Spinal cord (tissue), 10 donors: ENCODE data around the gene PRDM16. TPM values are rescaled to one million over a fixed set of nuclear protein-coding genes. Genes with fewer than 3 reads are reported as not detected.

Source experiments
- DNase-seq, 6 donors: peaks; one replicate each; pipeline versions ENCODE4 v3.0.0 to v3.0.0-alpha.2; 2013 to 2015; ENCODE audit warnings: low spot score in 6 of 6, low read depth in 4 of 6
- H3K27ac ChIP-seq: one replicate; pipeline ENCODE4 v1.5.1; 2013; ENCODE audit warnings: low read depth, low read length, control low read depth
- H3K27me3 ChIP-seq: one replicate; pipeline ENCODE4 v1.6.1; 2013; ENCODE audit warnings: low read length; ENCODE audit not compliant: control insufficient read depth, insufficient read depth
- H3K36me3 ChIP-seq: one replicate; pipeline ENCODE4 v1.6.1; 2013; ENCODE audit warnings: low read length; ENCODE audit not compliant: control insufficient read depth, insufficient read depth
- H3K4me1 ChIP-seq: one replicate; pipeline ENCODE4 v1.6.1; 2013; ENCODE audit warnings: low read length; ENCODE audit not compliant: control insufficient read depth, insufficient read depth
- H3K4me3 ChIP-seq: one replicate; pipeline ENCODE4 v1.5.1; 2013; ENCODE audit warnings: low read depth, low read length, control low read depth
- H3K9me3 ChIP-seq: one replicate; pipeline ENCODE4 v1.6.1; 2013; ENCODE audit warnings: low read length; ENCODE audit not compliant: control insufficient read depth, insufficient read depth
- WGBS: methylation state at CpG from one replicate; pipeline ENCODE4 v1.1.5; 2013; ENCODE audit warnings: missing lambda C conversion rate; ENCODE audit not compliant: insufficient coverage; 5-methylcytosine and 5-hydroxymethylcytosine counted together
- polyA plus RNA-seq, 2 donors: library from polyadenylated mRNA; unstranded; fragments of 120-200 nt; gene quantifications; one replicate each; pipeline ENCODE4 v1.2.1, GENCODE V29; 2013; ENCODE audit not compliant: insufficient read length in 2 of 2
- total RNA-seq, 2 donors: library from RNA; depleted of rRNA in 1 of 2; stranded (reverse); fragments of 120-200 nt in 1 of 2; fragments of >200 nt in 1 of 2; gene quantifications; one replicate each; pipeline versions ENCODE4 v1.2.3 to v1.2.4, GENCODE V29; 2013 to 2014
- donor health status: healthy.

Gene PRDM16
- total and polyA plus RNA-seq, 4 donors: 6.1 to 8.3 (median 7.3) TPM

- Histone ChIP-seq H3K27ac (no peak overlapping the region), H3K4me3 (no peak overlapping the region), H3K9me3 (no peaks in the 10 kb centered on the region), H3K4me1 (peaks cover 42% of the 10 kb centered on the region), H3K36me3 (peaks cover 2% of the 10 kb centered on the region), H3K27me3 (peaks cover 11% of the 10 kb centered on the region)
- 34% methylated on average over 15 of the region's 18 CpGs for WGBS
- peak in 4 of 6 donors; percentile 14 to 83 (median 54) for DNase-seq
Observed at GRCh38 chr1:3453203-3453761, 384.3 kb downstream of the PRDM16 start.

- Histone ChIP-seq H3K4me1 (peaks cover 45% of the 10 kb centered on the region), H3K36me3 (peaks cover 2% of the 10 kb centered on the region), H3K27ac (no peak within 1 kb of the TSS), H3K4me3 (peak within 1 kb of the TSS; percentile 7), H3K27me3 (peaks cover 11% of the 10 kb centered on the region), H3K9me3 (no peaks in the 10 kb centered on the region)
- DNase-seq: peak in 2 of 6 donors; percentile 26 to 60
- WGBS: 5% methylated on average over 82 of the region's 84 CpGs
Observed at GRCh38 chr1:3453891-3454810, 385.1 kb downstream of the PRDM16 start, which contains the start of gene ARHGEF16. TSS of gene ARHGEF16 (plus strand) at chr1:3454665. CDS start at chr1:3463085, 8,420 bp downstream.

- peaks cover 11% of the 10 kb centered on the region for H3K27me3 ChIP-seq
- no peak overlapping the region for H3K27ac ChIP-seq
- WGBS: 5% methylated on average over 33 of the region's 46 CpGs
- no peaks in the 10 kb centered on the region for H3K9me3 ChIP-seq
- H3K4me1 ChIP-seq: peaks cover 49% of the 10 kb centered on the region
- H3K4me3 ChIP-seq: peak overlapping the region; percentile 7
- H3K36me3 ChIP-seq: peaks cover 2% of the 10 kb centered on the region
- DNase-seq: no peak
Observed at GRCh38 chr1:3454811-3455618, 386.0 kb downstream of the PRDM16 start.

- Histone ChIP-seq H3K36me3 (peaks cover 2% of the 10 kb centered on the region), H3K4me1 (peaks cover 55% of the 10 kb centered on the region), H3K27me3 (peaks cover 11% of the 10 kb centered on the region), H3K27ac (no peak overlapping the region), H3K4me3 (no peak overlapping the region), H3K9me3 (no peaks in the 10 kb centered on the region)
- WGBS: 89% methylated on average over 18 of the region's 18 CpGs
- no peak for DNase-seq
Observed at GRCh38 chr1:3455670-3456448, 386.9 kb downstream of the PRDM16 start.

GRCh38 chr1:3456449-3456963, 387.5 kb downstream of the PRDM16 start:
- H3K36me3 ChIP-seq: peaks cover 2% of the 10 kb centered on the region
- no peak overlapping the region for H3K27ac ChIP-seq
- H3K4me3 ChIP-seq: no peak overlapping the region
- WGBS: 82% methylated on average over 10 of the region's 12 CpGs
- peaks cover 55% of the 10 kb centered on the region for H3K4me1 ChIP-seq
- no peaks in the 10 kb centered on the region for H3K9me3 ChIP-seq
- peaks cover 11% of the 10 kb centered on the region for H3K27me3 ChIP-seq
- no peak for DNase-seq

GRCh38 chr1:3456964-3457909, 388.2 kb downstream of the PRDM16 start:
- peak overlapping the region; percentile 16 for H3K27ac ChIP-seq
- H3K4me3 ChIP-seq: no peak overlapping the region
- DNase-seq: no peak
- no peaks in the 10 kb centered on the region for H3K9me3 ChIP-seq
- 91% methylated on average over 25 of the region's 29 CpGs for WGBS
- H3K27me3 ChIP-seq: peaks cover 11% of the 10 kb centered on the region
- H3K4me1 ChIP-seq: peaks cover 55% of the 10 kb centered on the region
- peaks cover 2% of the 10 kb centered on the region for H3K36me3 ChIP-seq

- Histone ChIP-seq H3K27ac (peak overlapping the region; percentile 16), H3K4me3 (no peak overlapping the region), H3K4me1 (peaks cover 50% of the 10 kb centered on the region), H3K9me3 (no peaks in the 10 kb centered on the region), H3K36me3 (peaks cover 2% of the 10 kb centered on the region), H3K27me3 (peaks cover 11% of the 10 kb centered on the region)
- WGBS: 61% methylated on average over 13 of the region's 18 CpGs
- DNase-seq: no peak
Observed at GRCh38 chr1:3457910-3458883, 389.2 kb downstream of the PRDM16 start.
